GM21825 (cell line): ENCODE results near the gene PKDREJ.
"Not testable (repeated sequence)": the region's sequence is repeated elsewhere in the genome, so short reads cannot be mapped to it uniquely, and the experiment has no call there.

Experiments
- ATAC-seq: cut with Tn5 transposase; IDR thresholded peaks from one replicate; pipeline ENCODE4 v1.9.1; 2021; ENCODE audit warnings: mild to moderate bottlenecking, moderate library complexity; ENCODE audit not compliant: unreplicated experiment

The PKDREJ gene, protein sequence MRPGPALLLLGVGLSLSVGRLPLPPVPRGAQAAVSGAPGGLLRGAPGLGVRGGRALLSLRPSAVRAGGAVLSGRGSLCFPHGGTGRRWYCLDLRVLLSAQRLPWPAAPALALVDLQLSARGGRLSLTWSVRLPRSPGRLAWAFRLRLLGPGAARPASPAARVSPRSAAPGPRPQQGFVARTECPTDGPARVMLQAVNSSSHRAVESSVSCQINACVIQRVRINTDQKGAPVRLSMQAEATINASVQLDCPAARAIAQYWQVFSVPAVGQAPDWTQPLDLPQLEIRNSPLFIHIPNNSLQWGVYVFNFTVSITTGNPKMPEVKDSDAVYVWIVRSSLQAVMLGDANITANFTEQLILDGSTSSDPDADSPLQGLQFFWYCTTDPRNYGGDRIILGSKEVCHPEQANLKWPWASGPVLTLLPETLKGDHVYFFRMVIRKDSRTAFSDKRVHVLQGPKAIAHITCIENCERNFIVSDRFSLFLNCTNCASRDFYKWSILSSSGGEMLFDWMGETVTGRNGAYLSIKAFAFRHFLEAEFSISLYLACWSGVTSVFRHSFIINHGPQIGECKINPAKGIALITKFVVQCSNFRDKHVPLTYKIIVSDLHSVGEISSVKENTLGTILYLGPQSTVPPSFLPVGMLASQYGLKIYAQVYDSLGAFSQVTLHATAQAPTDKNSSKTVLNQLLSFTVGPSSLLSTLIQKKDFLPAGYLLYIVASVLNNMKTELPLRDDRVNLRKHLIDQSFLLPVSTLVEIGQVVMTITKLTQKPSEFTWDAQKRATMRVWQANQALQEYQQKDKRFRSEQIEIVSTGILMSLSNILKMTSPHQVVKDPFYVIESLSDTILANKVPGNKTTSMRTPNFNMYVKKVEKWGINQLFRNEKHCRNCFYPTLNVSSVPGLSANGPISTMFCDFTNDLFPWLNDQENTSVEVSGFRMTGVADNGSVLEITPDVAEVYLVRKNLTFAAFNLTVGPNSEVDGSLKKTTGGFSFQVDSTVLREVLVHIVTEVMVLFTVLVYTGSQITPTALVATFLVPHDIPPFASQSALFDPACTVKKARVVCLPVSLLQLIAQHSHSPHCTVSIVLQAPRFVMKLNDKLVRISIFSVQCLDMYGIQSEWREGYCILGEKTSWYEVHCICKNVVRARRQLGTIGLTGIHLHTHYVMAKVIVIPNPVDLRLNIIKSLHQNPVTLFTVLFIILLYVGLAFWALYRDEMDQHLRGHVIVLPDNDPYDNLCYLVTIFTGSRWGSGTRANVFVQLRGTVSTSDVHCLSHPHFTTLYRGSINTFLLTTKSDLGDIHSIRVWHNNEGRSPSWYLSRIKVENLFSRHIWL (N-terminal part only)

DNA sequence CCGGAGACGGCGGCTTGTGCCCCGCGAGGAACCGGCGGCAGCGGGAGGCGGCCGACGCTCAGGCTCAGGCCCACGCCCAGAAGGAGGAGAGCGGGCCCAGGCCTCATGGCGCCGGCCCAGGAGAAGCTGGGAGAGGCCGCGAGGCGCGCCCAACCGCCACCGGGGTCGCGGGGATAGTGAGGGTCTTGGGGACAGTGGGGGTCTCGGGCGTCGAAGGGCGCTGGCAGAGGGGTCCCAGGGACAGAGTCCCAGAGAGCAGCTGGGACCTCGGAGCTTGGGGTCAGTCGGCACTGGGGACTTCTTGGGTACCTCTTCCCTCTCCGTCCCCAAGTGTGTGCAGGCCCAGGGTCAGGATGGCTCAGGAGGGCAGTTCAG lies at the start of gene PKDREJ:
TSS of gene PKDREJ (minus strand) at position 128 of the 375 bp plus-strand sequence. CDS start at position 107, 21 bp downstream.
- no peak for ATAC-seq

DNA sequence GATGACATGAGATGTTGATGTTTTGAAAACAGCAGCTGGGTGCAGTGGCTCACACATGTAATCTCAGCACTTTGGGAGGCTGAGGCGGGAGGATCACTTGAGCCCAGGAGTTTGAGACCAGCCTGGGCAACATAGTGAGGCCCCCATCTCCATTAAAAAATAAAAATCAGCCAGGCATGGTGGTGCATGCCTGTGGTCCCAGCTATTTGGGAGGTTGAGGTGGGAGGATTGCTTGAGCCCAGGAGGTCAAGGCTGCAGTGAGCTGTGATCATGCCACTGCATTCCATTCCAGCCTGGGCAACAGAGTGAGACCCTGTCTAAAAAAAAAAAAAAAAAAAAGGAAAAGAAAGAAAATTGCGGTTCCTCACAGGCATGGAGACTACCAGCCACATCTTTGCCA lies 49.7 kb upstream of the PKDREJ start:
- not testable (repeated sequence) for ATAC-seq

DNA sequence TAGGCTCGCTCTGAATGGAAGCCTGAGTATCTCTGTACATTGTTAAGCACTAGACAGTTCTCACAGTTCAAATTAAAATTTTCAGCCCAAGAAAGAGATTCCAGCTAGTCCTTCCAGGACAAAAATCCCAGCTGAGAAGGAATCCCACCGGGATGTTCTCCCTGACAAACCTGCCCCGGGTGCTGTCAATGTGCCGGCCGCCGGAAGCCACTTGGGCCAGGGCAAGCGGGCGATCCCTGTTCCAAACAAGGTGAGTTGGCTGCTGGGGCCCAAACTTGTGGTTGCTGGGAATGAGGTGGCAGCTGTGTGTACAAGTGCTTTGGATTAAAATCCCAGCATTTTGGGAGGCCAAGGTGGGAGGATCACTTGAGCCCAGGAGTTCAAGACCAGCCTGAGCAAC lies 48.9 kb upstream of the PKDREJ start:
- ATAC-seq = no peak

DNA sequence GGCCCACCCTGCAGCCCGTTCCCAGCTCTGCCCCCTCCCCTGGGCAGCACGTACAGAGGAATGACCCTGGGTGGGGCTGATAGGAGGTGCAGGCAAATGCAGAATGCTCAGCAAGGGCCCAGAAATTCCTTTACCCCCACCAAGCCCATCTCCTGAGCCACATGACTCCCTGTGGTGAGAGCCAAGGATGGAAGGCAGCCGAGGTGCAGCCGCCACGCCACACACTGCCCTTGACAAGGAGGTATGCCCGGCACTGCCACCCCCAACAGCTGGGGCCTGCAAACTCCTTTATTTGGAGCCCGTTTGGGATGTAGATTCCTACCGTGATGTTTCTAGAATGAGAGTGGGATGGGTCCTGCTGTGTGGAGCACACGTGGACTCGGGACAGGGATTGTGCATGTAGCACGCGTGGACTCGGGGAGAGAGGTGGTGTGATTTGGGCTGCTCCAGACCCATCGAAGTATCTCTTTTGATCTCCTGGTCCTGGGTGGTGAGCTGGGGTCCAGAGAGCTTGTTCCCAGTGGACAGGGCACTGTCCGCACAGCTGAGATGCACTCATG lies 46.5 kb upstream of the PKDREJ start:
- ATAC-seq = no peak

DNA sequence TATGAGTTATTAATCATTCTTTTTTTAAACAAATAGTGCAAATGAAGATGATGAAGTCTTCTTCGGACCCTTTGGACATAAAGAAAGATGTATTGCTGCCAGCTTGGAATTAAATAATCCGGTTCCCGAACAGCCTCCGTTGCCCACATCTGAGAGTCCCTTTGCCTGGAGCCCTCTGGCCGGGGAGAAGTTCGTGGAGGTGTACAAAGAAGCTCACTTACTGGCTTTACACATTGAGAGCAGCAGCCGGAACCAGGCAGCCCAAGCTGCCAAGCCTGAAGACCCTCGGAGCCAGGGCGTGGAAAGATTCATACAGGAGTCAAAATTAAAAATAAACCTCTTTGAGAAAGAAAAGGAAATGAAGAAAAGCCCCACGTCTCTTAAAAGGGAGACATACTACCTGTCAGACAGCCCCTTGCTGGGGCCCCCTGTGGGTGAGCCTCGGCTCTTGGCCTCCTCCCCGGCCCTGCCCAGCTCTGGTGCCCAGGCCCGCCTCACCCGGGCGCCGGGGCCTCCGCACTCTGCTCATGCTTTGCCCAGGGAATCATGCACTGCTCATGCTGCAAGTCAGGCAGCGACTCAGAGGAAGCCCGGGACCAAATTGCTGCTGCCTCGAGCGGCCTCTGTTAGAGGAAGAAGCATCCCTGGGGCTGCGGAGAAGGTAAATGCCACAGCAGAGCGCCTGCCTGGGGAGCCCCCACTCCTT lies 45.3 kb upstream of the PKDREJ start:
- ATAC-seq = no peak

DNA sequence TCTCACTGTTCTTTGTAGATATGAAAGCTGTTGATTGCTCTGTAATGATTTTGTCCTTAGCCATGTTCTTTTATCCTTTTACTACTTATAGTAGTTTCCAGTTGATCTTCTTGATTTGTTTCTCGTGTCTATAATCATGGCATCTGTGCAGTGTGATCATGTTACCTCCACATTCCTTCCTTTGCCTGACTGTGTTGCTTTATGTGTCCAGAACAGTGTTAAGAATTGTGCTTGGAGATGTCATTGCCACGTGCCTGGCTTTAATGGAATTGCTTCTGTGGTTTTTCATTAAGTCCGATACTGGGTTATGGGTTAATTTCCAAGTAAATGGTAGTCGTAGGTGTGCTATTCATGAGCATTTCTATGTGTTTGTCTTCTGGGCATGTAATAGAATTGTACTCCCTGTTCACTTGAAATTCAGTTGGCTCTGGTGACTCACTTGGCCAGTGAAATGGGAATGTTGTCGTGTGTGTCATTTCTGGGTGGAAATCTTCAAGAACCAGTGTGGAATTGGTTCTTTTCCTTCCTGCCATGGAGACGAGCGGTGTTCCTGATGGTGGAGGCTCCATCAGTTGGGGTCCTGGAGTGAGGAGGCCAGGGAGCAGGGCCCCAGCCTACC lies 40.3 kb upstream of the PKDREJ start:
- ATAC-seq = no peak

DNA sequence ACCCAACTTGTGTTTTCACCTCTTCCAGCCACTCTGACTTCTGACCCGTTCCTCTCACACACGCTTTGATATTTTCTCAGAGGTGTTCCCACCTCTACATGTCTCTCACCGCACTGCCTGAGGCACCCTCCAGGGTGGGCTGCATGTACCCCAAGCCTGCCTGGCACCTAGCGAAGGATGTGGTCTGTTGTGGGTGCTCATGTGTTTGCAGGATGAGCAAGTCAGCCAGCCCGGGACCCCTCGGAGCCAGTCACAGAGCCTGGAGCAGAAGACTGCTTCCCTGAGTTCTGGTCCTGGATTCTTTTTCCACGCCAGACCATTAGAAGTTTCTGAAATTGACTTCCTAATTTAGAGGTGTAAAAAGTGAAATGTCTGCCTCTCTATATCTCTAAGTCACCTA lies 37.3 kb upstream of the PKDREJ start:
- ATAC-seq = no peak

DNA sequence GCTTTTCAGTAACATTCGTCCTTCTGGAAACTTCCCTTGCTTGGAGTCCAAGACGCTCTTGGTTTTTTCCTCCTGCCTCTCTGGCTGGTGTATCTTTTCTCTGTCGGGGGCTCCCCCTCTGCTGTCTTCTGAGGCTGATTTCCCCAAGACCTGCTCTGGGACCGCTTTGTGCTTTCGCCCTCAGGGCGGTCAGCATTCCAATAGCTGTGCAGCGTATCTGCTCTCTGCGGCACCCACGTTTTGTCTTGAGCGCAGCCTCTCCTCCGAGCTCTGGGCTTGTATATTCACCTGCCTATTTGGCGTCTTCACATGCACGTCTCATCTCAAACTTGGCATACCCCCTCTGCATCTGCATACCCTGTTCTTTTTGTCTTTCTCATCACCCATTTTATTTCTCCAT lies 36.0 kb upstream of the PKDREJ start:
- no peak for ATAC-seq

DNA sequence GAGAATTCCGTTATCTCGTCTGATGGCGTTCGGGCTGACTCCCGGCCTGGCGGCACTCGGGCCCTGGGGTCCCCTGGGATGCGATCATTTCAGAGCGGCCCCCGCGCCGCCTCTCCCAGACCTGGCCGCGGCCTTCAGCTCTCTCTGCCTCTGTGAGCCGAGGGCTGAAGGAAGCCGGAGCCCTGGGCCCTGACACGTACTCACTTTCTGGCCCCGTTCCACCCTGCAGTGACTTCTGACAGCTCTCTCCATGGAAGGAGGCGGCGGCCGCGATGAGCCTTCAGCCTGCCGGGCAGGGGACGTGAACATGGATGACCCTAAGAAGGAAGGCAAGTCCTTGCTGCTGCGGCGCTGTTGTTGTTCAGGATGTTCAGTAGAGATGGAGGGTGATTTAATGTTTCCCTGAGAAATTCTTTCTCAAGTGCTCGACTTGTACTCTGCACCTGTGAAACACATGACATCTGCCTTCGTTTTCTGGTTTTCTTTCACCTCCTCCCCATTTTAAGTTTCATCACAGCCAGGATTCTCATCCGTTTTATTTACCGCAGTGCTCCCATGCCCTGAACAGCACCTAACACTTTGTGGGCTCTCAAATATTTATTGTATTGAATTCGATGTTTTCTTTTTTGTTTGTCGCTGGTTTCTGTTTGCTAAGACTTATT lies 34.1 kb upstream of the PKDREJ start:
- peak; percentile 14 for ATAC-seq

DNA sequence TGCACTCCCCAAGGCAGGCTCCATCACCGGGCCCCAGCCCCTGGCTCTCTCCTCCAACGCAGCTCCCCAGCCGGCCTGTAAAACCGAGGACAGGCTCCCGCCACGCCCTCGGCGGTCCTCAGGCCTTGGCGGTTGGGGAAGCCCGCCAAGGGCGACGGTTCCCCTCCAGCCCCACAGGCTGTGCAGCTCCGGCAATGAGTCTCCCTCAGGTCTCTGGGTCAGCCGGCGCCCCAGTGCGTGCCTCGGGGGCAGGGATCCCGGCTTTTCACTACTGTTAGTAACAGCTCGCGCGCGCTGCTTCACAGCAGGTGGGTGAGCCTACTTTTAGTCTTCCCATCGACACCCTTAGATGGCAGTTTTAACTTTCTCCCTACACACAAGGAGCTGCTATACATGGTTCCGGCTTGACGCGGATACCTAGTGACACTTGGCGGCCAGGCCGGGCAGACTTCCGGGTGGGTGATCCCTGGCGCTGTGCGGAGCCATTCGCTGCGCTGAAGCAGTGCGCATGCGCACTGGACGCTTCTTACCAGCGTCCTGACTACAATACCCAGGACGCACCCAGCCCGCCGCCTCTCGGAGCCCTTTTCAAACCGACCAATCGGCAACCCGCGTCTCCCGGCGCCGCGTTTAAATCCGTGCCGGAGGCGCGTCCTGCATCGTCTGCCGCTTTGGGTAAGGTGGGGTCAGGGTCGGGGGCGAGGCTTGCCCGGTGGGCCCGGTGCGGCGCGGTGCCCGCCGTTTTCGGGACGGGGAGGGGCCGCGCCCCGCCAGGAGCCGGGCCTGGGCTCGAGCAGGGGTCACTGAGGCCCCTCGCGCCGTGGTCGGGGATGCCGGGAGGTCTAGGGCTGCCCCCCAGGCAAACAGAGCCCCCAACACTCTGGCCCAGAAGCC lies 33.4 kb upstream of the PKDREJ start, which contains the start of gene GTSE1:
TSS of gene GTSE1 (plus strand) at position 614 of the 894 bp plus-strand sequence. CDS start 531 bp downstream, outside the sequence.
- ATAC-seq = peak; percentile 84

DNA sequence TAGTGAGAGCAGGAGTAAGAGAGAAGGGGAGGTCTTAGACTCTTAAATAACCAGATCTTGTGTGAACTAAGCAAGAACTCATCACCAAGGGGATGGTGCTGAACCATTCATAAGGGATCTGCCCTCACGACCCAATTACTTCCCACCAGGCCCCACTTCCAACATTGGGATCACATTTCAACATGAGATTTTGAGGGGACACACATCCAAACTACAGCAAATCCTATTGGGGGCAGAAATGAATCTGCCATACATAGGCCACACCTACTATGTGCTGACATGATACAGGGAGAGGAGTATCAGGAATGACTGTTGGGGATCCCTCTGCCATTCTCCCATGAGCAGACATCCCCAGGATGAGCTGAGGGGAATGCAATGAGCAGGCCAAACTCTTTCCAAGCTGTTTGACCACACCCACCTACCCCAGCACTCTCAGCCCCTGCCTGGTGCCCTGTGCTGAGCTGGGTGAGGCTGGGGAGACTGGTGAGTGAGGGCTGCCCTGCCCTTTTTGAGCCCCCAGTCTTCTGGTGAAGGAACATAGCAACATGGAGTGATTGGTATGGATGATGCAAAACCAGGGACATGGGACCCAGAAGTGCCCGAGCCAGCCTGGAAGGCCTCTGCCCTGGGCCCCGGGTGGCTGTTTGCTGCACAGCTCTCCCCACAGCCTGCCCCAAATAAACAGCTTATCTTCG lies 32.3 kb upstream of the PKDREJ start:
- ATAC-seq = no peak

DNA sequence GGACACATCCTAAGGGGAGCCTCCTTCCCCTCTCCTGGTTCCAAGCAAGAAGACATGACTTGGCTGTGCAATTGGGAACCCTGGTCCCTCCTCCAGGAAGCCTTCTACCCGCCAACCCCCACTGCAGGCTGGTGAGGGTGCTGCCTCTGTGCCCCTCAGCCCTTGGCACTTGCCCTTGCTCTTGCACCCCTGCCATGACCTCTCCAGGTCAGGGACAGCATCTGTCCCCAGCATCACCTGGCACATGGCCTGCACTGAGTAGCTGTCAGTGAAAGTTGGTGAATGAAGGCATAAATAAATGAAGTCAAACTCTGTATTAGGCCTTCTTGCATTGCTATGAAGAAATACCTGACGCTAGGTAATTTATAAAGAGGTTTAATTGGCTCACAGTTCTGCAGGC lies 31.6 kb upstream of the PKDREJ start:
- no peak for ATAC-seq

DNA sequence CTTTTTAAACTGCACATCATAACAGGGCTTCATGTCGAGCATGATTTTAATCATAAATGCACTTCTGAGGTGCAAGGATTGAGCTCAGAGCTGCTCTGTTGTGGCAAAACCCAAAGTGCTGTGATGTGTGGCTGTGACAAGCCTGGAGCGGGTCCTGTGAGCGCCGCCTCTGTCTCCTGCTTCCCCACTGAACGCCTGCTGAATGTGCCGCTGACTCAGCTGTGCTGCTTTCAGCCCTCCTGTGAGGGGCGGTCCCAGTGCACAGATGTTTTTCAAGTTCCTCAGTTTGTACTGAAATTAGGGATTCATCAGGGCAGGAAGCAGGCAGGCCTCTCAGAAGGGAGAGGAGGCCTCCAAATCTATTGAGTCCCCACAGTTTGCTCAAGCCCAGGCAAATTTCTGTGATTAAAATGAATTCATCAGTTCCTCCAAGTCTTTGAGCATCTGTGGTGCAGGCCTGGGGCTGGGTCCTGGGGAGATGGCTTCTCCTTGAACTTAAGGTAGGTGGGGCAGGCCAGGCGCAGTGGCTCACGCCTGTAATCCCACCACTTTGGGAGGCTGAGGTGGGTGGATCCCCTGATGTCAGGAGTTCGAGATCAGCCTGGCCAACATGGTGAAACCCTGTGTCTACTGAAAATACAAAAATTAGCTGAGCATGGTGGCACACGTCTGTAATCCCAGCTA lies 30.6 kb upstream of the PKDREJ start:
- ATAC-seq = no peak

DNA sequence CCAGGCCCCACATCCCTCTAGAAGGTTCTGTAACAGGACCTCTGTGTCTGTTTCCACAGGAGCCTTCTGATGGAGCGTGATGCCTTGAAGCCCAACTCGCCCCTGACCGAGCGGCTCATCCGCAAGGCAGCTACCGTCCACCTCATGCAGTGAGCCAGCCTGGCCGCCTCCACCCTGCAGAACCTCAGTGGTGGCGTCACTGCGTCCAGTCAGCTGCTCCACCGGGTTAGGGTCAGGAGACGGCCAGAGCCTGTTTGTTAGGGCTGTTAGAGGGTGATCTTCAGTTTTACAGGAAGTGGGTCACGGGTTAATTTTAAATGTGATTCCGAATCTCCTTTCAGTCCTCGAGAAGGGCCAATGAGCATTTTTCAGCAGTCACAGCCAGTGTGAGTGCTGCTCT lies 29.6 kb upstream of the PKDREJ start:
- no peak for ATAC-seq

DNA sequence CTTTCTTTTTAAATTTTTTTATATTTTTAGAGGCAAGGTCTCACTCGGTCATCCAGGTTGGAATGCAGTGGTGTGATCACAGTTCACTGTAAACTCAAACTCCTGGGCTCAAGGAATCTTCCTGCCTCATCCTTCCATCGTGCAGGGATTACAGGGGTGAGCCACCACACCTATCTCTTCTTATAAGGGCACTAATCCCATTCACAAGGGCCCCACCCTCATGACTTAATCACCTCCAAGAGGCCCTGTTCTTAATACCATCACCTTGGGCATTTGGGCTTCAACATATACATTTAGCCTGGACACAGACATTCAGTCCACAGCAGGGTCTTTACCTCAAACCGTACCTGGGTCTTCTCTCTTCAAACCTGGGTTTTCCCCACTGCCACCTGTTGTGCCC lies 29.0 kb upstream of the PKDREJ start:
- ATAC-seq = no peak

DNA sequence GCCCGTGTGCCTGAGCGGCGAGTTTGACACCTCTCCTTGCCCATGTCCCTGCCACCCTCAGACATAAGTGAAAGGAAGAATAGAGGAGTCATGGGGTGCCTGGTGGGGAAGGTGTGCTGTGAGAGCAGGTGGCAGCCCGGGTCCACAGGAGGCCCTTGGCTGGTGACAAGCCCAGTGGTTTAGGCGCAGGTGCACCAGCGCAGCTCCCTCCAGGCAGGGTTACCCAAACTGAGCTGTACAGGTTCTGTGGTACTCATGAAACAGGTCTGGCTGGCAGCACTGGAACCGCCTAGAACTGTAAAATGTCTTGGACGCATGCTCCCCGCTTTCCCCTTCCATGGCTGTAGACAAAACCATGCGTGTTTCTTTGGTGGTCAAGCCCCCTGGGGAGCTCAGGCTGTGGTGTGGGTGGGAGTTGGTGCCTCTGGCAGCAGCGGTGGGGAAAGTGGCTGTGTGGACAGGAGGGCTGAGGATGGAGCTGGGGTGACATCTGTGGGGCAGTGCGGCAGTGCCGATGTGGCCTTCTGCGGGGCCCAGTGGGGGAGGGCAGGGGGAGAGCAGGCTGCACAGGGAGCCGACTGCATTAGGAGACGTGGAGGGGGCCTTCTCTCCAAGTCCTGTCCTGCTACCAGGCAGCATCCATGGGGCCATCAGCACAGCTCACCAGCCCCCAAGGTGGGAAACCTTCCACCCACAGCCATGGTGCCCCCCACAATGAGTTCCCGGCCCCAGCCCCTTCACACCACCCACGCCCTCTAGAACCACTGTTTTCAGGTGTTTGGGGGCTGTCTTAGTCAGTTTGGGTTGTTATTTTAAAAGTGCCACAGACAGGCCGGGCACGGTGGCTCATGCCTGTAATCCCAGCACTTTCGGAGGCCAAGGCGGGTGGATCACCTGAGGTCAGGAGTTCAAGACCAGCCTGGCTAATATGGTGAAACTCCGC lies 28.0 kb upstream of the PKDREJ start:
- ATAC-seq = no peak
